ENCODE data around the gene SIGLEC12.
"Not testable (repeated sequence)": the region's sequence is repeated elsewhere in the genome, so short reads cannot be mapped to it uniquely, and the experiment has no call there.

The SIGLEC12 gene

DNA sequence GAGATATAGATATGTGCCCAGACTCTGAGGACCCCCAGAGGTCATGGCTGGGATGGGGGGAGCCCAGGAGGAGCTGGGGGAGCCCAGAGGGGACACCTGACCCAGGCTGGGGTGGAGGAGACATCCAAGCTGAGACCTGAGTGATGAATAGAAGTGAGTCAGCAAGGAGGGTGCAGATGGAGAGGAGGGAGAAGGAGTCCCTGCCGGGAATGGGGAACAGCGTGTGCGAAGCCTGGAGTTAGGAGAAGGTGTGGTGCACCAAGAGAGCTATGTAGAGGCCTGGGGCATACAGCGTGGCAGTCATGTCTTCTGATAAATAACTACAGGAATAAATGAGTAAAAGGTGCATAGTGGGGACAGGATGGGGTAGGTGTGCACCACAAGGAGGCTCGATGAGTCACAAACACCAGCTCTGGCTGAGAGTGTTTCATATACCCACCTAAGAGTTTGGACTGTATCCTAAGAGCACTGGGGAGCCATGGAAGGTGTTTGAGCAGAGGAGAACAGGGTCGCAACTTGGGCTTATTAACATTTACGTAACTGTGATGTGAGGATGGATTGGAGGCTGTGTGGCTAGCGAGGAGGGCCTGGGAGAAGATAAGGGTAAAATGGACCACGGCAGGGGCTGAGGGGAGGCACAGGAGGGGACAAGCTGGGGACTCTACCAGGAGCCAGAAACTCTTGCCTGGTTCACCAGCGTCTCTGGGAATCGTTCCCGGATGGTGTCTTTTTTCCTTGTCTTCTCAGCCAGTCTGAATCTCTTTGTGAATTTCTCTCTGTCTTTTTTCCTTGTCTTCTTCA lies 21.9 kb downstream of the SIGLEC12 start:
- DNase-seq: peak in 1 of 2 experiments; percentile 61

DNA sequence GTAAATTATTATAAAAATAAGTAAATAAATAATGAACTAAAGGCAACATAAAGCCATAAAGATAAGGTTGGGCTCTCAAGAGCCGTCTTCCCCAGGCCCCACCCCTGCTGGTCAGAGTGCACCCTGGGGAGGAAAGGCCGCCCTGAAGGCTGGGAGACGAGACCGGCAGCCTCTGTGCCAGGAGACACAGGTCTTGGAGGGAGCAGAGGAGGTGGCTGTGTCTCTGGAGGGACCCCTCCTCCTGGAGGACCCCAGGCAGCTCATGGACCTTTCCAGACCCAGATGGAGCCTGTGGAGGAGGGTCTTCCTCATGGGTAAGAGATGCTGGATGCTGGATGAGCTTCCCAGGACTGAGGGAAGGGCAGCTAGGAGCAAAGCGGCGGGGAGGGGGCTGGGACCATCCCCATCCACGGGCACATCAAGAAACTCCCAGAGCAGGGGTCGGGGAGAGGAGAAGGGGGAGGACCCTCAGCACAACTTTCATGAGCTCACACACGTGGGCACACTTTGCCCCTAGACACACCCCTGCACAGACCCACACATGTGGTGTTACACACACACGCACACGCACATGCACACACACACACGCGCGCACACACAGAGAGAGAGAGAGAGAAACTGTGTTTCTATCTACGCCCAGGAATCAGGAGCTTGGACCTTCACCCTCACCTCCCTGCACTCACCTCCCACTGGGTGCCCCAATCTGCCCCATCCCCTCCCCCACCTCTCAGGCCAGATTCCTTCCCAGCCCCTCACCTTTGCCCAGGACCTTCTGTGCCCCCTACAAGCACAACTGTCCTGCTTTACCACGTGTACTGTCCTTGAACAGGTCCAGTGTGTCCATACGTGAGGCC lies 23.0 kb downstream of the SIGLEC12 start, which contains the start of gene CEACAM18:
CEACAM18 (plus strand) TSS at position 159 of the 854 bp plus-strand sequence.
- no peak for DNase-seq

DNA sequence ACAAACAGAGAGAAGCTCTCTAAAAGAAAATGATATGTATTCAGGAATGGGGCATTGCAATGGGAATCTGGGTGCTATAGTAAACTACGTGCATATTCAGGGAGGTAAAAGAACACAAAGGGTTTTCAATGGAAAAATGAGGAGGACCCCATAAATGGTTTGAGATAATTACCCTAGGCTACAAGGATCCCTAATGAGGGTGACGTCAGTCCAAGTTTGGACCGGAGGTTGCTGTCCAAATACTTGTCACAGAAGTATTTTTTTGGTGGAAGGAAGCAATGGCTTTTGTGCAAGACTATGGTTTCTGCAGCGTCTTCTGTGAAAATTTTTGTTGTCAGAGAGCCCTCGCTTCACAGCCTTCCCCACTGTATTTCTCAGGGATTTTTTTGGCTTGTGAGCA lies 24.3 kb downstream of the SIGLEC12 start:
- DNase-seq: no peak

DNA sequence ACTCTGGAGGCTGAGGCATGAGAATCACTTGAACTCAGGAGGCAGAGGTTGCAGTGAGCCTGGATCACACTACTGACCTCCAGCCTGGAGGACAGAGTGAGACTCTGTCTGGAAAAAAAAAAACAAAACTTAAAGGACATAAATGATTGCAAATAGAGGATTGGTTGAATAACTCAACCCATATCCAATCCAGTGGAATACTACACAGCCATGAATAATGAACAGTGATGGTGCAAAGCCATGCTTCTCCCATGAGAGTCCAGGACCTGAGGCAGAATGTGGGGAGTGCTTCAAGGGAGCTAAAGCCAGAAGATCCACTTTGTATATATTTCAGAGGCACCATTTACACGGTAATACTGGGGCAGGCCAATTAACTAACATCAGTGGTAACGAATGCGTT lies 25.4 kb downstream of the SIGLEC12 start:
- no peak for DNase-seq

DNA sequence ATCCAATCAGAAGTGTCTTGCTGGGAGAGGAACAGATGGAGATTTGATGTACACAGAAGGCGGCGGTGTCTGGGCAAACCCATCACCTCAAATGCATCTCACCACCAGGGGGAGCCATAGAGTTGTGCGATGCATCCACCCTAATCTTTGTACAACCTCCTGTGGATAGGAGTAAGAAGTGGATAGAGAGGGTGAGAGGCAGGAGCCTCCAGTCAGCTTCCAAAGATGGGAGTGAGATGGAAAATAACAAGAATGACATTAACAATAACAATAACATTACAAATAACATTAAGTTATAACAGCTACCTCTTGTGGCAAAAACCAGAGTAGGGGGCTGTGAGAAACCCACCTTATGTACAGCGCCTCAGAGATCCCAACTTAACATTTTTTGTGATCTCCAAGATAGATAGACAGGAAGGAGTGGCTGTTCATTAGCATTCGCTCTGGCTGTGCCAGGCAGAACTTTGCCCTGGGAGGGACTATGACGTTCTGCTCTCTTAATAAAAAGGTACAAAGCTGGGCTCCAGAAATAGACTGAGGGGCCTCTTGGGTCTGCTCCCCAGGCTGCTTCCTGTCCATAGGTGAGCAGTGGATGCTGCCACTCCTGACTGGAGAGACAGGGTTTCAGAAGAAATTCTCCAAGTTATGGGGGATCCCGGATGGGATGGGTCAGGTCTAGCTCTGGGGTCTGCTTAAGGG lies 28.4 kb downstream of the SIGLEC12 start:
- peak; percentile 78 to 86 for DNase-seq

DNA sequence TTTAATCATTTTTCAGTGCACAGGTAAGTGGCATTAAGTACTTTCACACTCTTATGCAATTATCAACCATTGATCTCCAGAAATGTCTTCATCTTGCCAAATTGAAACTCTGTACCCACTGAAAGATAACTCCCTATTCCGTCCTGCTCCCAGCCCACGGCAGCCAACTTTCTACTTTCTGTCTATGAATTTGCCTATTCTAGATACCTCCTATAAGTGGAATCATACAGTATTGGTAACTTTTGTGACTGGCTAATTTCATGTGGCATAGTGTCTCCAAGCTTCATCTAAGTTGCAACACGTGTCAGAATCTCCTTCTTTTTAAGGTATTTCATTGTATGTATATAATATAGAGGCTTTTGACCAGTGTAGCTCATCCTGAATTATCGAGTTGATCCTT lies 29.0 kb downstream of the SIGLEC12 start:
- DNase-seq: no peak

DNA sequence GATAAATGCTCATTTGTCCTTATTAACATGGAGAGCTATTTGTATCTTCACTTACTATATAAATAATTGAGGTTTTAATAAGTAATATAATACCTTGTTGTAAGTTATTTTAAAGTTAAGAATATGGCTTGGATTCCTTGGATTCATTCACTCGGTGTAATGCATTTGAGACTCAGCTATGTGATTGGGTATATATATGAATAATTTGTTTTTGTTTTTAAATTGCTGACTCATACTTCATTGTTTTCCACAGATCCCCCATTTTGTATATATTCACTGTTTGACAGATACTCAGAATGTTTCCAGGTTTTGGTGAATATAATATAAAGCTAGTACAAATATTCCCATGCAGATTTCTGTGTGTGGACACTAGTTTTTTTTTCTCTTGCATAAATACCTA lies 30.1 kb downstream of the SIGLEC12 start:
- DNase-seq: no peak

DNA sequence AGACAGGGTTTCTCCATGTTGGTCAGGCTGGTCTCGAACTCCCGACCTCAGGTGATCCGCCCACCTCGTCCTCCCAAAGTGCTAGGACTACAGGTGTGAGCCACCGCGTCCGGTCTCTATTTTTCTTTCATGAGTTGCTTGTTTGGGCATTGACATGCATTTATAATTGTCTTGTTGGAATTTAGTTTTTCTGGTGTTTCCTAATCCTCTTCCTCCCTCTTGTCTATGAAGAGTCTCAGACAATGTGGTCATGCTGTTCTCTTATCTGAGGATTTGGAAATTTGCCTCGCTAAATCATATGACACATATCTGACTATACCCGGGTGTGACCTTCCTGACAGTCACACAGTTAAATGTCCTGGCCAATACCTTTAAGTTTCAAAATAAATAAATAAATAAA lies 30.6 kb downstream of the SIGLEC12 start:
- DNase-seq: no peak

DNA sequence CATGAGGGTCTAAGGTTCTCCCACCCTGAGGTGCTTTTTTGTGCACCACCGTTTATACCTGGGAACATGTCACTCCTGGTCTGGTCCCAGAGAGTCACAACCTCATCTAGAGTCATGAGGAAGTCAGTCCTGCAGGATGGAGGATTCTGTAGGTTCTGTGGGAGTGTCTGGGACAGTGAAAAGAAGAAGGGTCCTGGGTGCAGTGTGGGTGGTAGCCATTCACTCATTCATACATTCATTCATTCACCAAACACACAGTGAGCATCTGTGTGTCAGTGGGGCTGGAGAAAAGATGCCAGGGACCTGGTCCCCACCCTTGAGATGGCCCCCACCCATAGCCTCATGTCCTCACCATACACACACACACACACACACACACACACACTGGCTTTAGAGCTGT lies 32.0 kb downstream of the SIGLEC12 start:
- DNase-seq: no peak

DNA sequence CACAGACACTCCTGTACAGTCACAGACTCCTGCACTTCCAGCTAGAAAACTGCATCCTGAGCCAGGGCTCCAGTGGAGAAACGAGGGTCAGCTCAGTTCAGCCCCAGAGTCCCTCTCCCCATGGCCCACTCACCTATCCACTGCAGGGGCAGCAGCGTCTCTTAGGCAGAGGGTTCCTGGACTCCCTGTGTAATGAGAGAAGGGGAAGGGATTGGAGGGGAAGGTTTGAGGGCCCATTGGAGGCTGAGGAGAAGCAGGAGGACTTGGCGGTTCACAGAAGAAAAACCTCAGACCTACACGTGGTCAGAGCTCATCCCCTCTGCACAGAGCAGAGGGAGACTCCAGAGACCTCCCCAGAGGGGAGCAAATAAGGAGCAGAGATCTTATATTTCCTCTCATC lies 32.4 kb downstream of the SIGLEC12 start:
- DNase-seq: no peak

DNA sequence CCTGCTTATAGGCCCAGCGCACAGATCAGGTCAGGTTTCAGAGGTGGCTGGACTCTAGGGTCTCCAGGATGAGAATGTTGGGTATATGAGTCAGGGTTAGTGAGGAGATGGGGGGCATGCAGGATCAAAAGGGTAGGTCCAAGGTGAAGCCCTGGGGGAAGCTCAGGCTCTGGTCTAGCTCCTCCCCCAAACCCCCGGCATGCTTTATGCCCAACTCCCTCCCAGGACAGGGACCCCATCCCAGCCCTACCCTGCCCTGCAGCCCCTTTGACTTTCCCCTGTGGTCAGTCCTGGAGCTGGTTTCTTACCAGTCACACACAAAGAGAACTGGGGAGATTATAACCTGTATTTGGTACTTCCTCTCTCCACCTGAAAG lies 33.1 kb downstream of the SIGLEC12 start:
- DNase-seq: no peak

DNA sequence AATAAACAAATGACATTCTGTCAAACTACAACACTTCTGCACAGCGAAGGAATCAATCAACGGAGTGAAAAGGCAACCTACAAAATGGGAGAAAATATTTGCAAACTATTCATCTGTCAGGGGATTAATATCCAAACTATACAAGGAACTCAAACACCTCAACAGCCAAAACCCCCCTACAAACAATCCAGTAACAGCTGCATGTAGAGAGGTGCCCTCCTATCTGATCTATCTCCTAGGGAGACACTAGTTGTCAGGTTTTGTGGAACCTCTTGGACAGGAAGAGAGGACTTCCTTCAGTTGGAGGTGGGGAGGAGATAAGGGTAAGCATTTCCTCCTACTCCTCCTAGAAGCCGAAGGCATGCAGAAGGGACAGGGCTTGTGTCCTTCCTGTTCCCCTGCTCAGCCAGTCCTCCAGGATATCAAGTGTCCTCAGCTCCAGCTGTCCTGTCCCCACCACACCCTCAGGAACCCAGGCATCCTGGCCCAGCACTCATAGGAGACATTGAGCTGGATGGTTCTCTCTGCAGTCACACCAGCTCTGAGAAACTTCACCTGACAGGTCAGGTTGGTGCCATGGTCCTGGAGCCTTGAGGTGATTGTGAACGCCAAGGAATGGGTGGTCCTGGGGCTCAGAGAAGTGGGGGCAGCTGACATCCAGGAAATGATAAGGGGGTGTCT lies 33.6 kb downstream of the SIGLEC12 start:
- no peak for DNase-seq

DNA sequence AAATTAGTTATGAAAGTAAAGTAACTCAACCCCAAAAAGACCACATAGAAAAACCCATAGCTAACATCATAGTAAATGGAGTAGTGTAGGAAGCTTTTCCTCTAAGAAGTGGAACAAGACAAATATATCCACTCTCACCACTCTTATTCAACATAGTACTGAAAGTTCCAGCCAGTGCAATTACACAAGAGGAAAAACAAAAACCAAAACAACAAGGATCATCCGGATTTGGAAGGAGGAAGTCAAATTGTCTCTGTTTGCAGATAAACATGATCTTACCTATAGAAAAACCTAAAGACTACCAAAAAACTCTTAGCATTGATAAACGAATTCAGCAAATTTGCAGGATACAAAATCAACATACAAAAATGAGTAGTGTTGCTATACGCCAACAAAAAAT lies 34.9 kb downstream of the SIGLEC12 start:
- DNase-seq: no peak

DNA sequence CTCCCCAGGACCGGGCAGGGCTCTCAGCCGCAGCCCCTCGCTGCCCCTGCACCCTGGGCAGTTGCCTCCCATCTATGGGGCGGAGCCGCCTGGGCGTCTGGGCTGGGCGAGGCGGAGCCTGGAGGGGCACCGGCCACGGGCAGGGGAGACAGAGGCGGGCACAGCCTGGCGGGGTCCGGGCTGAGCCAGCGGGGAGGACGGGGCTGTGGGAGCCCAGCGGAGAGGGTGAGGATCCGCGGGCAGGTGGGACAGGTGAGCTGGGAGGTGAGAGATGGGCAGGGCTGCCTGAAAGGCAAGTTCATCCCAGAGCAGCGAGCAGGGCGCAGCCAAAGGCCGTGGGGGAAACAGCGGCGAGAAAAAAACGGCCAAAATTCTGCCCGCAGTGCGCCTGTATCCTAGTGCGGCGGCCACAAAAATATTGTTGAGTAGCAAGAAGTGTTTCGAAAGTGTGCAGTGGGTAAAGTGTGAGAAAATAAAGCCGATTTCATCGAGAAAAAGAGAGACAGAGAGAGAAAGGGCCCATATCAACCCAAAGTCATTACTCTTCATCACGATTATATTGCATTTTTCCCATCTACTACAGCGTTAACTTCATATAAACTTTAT lies 37.5 kb downstream of the SIGLEC12 start:
- not testable (repeated sequence) for DNase-seq

DNA sequence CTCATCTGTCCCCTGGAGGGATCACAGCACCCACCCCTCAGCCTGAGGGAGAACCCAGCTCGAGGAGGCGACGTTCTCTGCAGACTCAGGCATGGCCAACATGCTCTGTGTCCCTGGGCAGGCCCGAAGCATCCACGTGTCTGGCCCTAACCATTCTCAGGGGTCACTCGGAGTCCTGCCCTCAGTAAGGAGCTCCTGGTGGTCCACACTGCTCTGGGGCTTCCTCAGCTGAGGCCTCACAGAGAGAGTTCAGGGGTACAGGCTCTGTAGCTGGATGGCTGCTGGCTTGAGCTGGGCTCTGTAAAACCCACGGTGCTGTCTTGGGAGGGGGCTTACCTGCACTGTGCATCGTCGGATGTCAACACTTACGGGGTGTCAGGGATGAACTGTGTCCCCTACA lies 38.9 kb downstream of the SIGLEC12 start:
- no peak for DNase-seq

DNA sequence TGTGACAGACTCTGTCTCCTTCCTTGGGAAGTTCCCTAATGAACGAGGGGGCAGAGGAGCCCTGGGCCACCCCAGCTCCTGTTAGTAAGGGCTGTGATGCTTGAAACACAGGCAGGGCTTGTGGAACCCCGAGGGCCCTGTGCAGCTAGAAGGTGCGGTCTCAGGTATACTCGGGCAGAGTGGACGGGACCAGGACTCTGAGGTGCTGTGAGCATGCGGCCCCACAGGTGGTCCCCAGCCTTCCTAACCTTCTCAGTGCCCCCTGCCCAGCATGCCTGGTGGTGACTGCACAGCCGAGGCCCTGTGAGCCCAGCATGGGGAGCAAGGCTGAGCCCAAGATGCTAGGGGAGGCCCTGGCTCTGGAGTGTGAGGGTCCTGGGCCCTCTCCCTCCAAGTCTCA lies 39.3 kb downstream of the SIGLEC12 start:
- no peak for DNase-seq

DNA sequence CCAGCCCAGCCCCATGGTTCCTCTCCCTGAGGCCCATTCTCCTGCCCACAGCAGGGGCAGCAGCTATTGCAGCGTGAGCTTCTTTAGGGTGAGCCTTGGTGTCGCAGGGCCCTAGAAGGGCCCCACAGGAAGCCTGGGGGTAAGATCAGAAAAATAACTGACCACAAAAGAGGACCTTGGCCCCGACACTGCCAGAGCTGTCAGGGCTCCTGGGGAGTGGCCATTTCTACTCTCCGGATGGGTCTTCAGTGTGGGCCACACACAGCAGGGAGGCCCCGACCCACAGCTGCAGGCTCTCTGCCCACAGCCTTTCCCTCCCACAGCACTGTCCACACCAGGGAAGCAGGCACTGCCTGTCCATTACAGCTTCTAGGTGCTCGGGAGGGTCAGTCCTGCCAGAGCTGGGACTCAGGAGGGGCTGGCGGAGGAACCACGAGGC lies 39.9 kb downstream of the SIGLEC12 start:
- no peak for DNase-seq

DNA sequence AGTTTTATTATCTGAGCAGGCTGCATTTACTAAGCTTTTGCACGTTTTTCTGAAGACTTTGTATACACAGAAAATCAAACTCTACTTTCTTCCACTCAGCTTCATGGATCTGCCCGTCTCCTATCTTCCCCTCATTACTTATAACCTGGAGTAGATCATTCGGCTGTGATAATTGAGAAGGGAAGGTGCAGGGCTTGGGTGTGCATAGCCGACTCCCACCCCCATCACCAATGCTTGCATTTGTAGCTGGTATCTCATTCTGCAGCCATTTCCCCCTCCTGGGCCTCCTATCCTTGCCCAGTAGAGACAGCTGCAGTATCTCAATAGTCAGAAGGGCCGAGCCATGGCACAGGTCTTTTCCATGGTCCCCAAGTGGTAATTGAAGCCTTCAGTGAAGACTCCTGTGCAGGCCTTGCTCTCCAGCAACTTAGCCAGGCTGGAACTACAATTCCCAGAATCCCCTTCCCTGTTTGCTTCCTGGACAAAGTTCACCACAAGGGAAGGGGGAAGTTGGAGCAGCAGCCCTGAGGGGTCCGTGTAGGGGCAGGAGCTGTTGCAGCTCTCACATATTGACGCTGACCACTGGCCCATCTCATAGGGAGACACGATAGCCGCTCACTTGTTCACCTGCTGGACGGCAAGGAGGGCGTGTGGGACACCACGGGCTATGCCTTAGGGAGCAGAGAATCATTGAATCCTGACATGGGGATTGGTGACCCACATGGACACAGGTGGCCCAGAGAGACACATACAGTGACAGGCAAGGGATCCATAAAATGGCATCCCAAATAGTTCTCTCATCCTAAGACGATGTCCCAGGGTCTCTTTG lies 41.2 kb downstream of the SIGLEC12 start:
- DNase-seq: no peak

DNA sequence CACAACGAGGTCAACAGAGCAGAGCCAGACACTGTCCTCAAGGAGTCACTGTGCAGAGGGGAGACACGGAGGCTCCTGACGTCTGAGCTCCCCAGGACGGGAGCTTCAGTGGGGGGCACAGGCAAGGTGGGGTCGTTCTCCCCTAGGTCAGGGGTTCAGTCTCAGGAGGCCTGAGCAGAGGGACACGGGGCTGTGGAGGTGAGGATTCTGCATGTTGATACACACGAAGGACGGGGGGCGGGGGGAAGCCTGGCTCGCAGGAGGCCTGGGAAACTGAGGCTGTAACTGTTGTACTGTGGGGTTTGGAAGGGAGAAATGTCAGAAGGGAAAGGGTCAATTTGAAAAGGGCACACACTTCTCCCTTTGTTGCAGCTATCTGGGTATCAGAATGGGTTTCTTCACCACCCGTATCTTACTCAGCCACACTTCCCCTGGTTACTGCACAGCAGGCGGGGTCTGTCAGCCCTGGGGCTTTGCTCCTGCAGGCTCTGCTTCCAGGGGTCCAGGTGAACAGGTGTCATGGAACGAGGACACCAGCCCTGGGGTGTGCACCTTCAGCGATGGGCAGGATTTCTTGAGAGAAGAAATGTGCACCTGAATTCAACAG lies 42.6 kb downstream of the SIGLEC12 start:
- DNase-seq: no peak

DNA sequence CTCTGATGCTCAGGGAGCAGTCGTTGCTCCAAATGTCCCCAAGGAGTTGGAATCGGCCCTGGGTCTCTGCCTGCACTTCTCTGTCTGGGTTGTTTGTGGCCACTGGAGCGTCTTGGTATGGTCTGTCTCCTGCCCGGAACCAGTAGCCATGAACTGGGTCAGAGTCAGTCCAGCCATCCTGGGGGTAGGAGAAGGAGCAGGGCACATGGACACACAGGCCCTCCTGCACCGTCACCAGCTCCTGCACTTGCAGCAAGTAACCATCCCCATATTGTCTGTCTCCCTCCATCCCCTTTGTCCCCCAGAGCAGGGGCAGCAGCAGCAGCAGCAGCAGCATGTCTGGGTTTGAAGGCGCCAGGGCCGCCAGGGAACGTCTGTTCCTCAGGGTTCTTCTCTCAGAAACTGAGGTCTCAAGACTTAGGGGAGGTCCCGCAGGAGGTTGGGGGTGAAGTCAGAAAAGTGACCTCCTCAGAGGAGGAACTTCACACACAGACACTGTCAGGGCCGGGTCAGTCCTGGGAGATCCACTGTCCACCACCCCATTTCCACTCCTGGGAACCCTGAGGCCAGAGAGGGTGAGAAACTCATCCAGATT lies 43.5 kb downstream of the SIGLEC12 start, which contains the start of gene SIGLEC8:
SIGLEC8 (minus strand) TSS at position 404 of the 595 bp plus-strand sequence; CDS start at position 337, 67 bp downstream.
- no peak for DNase-seq

Measured in stimulated activated CD4-positive, alpha-beta T cell treated with anti-CD3 and anti-CD28 coated beads, Interleukin-4, amount 100 ng/mL, for 4 hours (primary cell).